Smooth muscle cell (in vitro differentiated cells): ENCODE results near the gene MACROD2. TPM values are rescaled to one million over a fixed set of nuclear protein-coding genes. Genes with fewer than 3 reads are reported as not detected.

ENCODE experiments used
- DNase-seq: peaks from one replicate; lab custom pipeline; 2025; ENCODE audit not compliant: unreplicated experiment; lab: John Stamatoyannopoulos, UW
- H2AFZ ChIP-seq: fragments of 200-600 bp; sonication (generic); 2 replicates; pipeline ENCODE4 v1.6.0; 2016; ENCODE audit warnings: antibody characterized with exemption, low read depth, mild to moderate bottlenecking
- H3F3A ChIP-seq: fragments of 200-600 bp; sonication (generic); 2 replicates; pipeline ENCODE4 v1.6.0; 2017; ENCODE audit warnings: antibody characterized with exemption, low read depth
- H3K27ac ChIP-seq: fragments of 200-600 bp; sonication (generic); 2 replicates; pipeline ENCODE4 v1.5.1; 2016; ENCODE audit warnings: low read depth, mild to moderate bottlenecking
- H3K27me3 ChIP-seq: fragments of 200-600 bp; sonication (generic); 2 replicates; pipeline ENCODE4 v1.6.1; 2016; ENCODE audit warnings: low read depth, mild to moderate bottlenecking
- H3K36me3 ChIP-seq: fragments of 200-600 bp; sonication (generic); 2 replicates; pipeline ENCODE4 v1.5.1; 2016; ENCODE audit warnings: low read depth
- H3K4me1 ChIP-seq: fragments of 200-600 bp; sonication (generic); 2 replicates; pipeline ENCODE4 v1.5.1; 2016; ENCODE audit warnings: low read depth
- H3K4me2 ChIP-seq: fragments of 200-600 bp; sonication (generic); 2 replicates; pipeline ENCODE4 v1.6.0; 2016; ENCODE audit warnings: mild to moderate bottlenecking
- H3K4me3 ChIP-seq: fragments of 200-600 bp; sonication (generic); 2 replicates; pipeline ENCODE4 v1.5.1; 2016; ENCODE audit warnings: mild to moderate bottlenecking
- H3K79me2 ChIP-seq: fragments of 200-600 bp; sonication (generic); 2 replicates; pipeline ENCODE4 v1.6.0; 2016; ENCODE audit warnings: low read depth, mild to moderate bottlenecking
- H3K9ac ChIP-seq: fragments of 200-600 bp; sonication (generic); 2 replicates; pipeline ENCODE4 v1.6.0; 2016; ENCODE audit warnings: low read depth
- H3K9me3 ChIP-seq: fragments of 200-600 bp; sonication (generic); replicated peaks from 2 replicates; pipeline ENCODE4 v1.5.1; 2016; ENCODE audit warnings: low read depth
- H4K20me1 ChIP-seq: fragments of 200-600 bp; sonication (generic); 2 replicates; pipeline ENCODE4 v1.6.0; 2016; ENCODE audit warnings: low read depth
- WGBS: methylation state at CpG from one replicate; pipeline ENCODE4 v1.1.7; 2016; ENCODE audit warnings: low lambda C conversion rate; 5-methylcytosine and 5-hydroxymethylcytosine counted together
- polyA plus RNA-seq: library from polyadenylated mRNA; unstranded; fragments of >200 nt; fragmentation: Nextera tagmentation; extraction: Ambion mirVana; gene quantifications from 2 replicates; pipeline ENCODE4 v1.2.1, GENCODE V29; 2016
- total RNA-seq: library from RNA; depleted of rRNA; stranded (reverse); fragments of >200 nt; gene quantifications from 2 replicates; pipeline ENCODE4 v1.2.3, GENCODE V29; 2014
- TF ChIP-seq, protein P1 (sequence below): fragments of 200-600 bp; sonication (generic); IDR thresholded peaks from 2 replicates; pipeline ENCODE4 v1.5.1; 2017; ENCODE audit warnings: borderline replicate concordance, mild to moderate bottlenecking, antibody characterized with exemption; ENCODE audit not compliant: insufficient read depth, poor library complexity, severe bottlenecking

MACROD2 gene
- total and polyA plus RNA-seq, 2 experiments from 2014 or later: 0.04 to 0.32 TPM

DNA sequence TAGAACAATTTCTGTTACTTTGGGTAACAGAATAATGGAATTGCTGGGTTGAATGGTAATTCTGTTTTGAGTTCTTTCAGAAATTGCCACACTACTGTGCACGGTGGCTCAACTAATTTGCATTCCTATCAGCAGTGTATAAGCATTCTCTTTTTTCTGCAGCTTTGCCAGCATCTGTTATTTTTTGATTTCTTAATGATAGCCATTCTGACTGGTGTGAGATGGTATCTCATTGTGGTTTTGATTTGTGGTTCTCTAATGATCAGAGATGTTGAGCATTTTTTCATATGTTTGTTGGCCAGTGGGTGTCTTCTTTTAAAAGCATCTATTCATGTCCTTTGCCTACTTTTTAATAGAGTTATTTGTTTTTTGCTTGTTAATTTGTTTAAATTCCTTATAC, 1731.1 kb downstream of the MACROD2 start:
- TF ChIP-seq, protein P1, sequence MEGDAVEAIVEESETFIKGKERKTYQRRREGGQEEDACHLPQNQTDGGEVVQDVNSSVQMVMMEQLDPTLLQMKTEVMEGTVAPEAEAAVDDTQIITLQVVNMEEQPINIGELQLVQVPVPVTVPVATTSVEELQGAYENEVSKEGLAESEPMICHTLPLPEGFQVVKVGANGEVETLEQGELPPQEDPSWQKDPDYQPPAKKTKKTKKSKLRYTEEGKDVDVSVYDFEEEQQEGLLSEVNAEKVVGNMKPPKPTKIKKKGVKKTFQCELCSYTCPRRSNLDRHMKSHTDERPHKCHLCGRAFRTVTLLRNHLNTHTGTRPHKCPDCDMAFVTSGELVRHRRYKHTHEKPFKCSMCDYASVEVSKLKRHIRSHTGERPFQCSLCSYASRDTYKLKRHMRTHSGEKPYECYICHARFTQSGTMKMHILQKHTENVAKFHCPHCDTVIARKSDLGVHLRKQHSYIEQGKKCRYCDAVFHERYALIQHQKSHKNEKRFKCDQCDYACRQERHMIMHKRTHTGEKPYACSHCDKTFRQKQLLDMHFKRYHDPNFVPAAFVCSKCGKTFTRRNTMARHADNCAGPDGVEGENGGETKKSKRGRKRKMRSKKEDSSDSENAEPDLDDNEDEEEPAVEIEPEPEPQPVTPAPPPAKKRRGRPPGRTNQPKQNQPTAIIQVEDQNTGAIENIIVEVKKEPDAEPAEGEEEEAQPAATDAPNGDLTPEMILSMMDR: no peak
- Histone ChIP-seq H3K9me3 (peaks cover 8% of the 10 kb centered on the region), H2AFZ (no peak overlapping the region), H3K27me3 (no peaks in the 10 kb centered on the region), H3K9ac (no peak overlapping the region), H3F3A (no peaks in the 10 kb centered on the region), H3K4me1 (no peaks in the 10 kb centered on the region), H3K4me2 (no peak overlapping the region), H3K4me3 (no peak overlapping the region), H4K20me1 (no peaks in the 10 kb centered on the region), H3K36me3 (no peaks in the 10 kb centered on the region), H3K27ac (no peak overlapping the region), H3K79me2 (no peaks in the 10 kb centered on the region)
- WGBS: 97% methylated on average over 1 of the region's 1 CpG
- no peak for DNase-seq

DNA sequence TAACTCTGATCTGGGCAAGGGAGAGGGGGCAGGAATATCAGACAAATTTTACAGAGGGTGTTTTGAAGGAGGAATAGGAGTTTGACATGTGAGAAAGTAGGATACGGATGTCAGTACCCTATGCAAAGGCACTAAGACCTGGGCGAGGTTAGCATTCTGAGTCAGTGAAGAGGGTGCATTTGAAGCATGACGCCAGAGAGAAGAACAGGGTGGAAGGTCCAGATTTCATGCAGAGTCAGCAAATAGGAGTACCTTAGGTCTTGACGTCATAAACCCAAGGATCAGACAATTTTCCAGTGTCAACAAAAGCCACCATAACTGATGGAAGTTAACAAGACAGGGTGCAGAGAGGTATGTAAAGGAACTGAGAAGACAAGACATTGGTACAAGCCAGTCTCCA, 1738.7 kb downstream of the MACROD2 start:
- Histone ChIP-seq H3K4me1 (no peaks in the 10 kb centered on the region), H3F3A (no peaks in the 10 kb centered on the region), H3K27me3 (no peaks in the 10 kb centered on the region), H2AFZ (no peak overlapping the region), H3K4me3 (no peak overlapping the region), H3K36me3 (no peaks in the 10 kb centered on the region), H3K9ac (no peak overlapping the region), H4K20me1 (no peaks in the 10 kb centered on the region), H3K9me3 (peaks cover 4% of the 10 kb centered on the region), H3K79me2 (no peaks in the 10 kb centered on the region), H3K4me2 (no peak overlapping the region), H3K27ac (no peak overlapping the region)
- WGBS: 78% methylated on average over 4 of the region's 4 CpGs
- TF ChIP-seq, protein P1: no peak
- DNase-seq: no peak

DNA sequence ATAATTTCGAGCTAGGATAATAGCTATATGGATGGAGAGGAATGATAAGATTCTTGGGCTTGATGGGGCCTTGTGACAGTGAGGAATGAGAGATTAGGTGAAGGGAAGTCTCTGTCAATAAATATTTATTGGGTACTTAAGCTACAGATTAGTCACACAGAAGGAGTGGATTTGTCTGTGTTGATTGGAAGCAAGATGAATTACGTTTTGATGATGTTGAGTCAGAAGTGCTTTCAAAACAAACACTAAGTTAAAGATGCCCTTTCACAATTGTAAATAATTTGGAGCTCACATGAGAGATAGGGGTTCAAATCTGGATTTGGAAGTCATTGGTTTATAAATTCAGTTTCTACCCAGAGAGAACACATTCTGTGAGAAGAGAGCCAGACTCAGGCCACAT, 1743.7 kb downstream of the MACROD2 start:
- TF ChIP-seq, protein P1: no peak
- no peaks in the 10 kb centered on the region for H3K79me2 ChIP-seq
- no peaks in the 10 kb centered on the region for H3K27me3 ChIP-seq
- WGBS: 27% methylated on average over 2 of the region's 2 CpGs
- H3K9me3 ChIP-seq: no peaks in the 10 kb centered on the region
- H3F3A ChIP-seq: no peaks in the 10 kb centered on the region
- no peaks in the 10 kb centered on the region for H4K20me1 ChIP-seq
- H3K9ac ChIP-seq: no peak overlapping the region
- peak overlapping the region; percentile 14 for H3K27ac ChIP-seq
- H2AFZ ChIP-seq: no peak overlapping the region
- no peak overlapping the region for H3K4me3 ChIP-seq
- no peak for DNase-seq
- H3K36me3 ChIP-seq: no peaks in the 10 kb centered on the region
- H3K4me2 ChIP-seq: peak overlapping the region; percentile 4
- H3K4me1 ChIP-seq: no peaks in the 10 kb centered on the region

DNA sequence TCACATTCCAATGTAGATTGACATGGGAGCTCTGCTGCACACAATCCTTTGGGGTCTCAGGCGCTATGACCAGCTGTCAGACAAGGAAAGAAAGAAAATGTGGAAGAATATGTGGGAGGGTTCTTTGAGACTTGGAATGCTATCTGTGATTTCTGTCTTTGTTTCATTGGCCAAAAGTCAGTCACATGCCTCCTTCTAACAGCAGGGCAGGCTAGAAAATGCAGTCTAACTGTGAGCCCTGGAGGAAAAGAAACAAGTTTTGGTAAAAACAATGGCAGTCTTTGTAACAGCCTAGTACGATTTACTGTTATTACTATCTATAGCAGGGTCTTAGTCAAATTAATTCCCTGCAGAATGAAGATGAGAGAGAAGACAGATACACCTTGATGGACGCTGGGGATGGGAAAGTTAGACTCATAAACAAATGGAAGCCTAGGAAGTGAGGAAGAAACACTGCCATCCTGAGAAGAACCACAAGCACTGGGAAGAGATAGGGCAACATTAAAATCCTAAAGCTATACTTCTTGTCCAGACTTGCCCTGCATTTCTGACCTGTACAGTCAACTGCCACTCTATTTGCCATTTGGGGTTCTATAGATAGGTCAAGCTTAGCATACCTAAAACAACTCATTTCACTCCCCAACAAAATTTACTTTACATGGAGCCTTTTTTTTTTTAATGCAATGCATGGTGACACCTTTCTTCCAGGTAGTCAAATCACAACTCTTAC, 1744.9 kb downstream of the MACROD2 start:
- H3K4me2 ChIP-seq: no peak overlapping the region
- 84% methylated on average over 3 of the region's 3 CpGs for WGBS
- no peaks in the 10 kb centered on the region for H3K9me3 ChIP-seq
- no peaks in the 10 kb centered on the region for H4K20me1 ChIP-seq
- H3F3A ChIP-seq: no peaks in the 10 kb centered on the region
- no peaks in the 10 kb centered on the region for H3K79me2 ChIP-seq
- H3K27ac ChIP-seq: no peak overlapping the region
- no peak overlapping the region for H3K4me3 ChIP-seq
- DNase-seq: no peak
- no peak overlapping the region for H2AFZ ChIP-seq
- H3K9ac ChIP-seq: no peak overlapping the region
- TF ChIP-seq, protein P1: no peak
- no peaks in the 10 kb centered on the region for H3K27me3 ChIP-seq
- H3K4me1 ChIP-seq: no peaks in the 10 kb centered on the region
- no peaks in the 10 kb centered on the region for H3K36me3 ChIP-seq
